Panc1 (cell line): ENCODE data around the gene CCM2. TPM values are rescaled to one million over a fixed set of nuclear protein-coding genes. Genes with fewer than 3 reads are reported as not detected.
A peak's percentile ranks its signal among the peaks of the same experiment; 100 is the strongest.

Source experiments
- ATAC-seq: fragments of 200-7000 bp; cut with Tn5 transposase; 2 replicates; pipeline ENCODE4 v1.9.1; 2020; ENCODE audit warnings: mild to moderate bottlenecking, moderate library complexity
- BruUV-seq: library from RNA; stranded (reverse); fragments of 400-500 nt; replicated peaks from 2 replicates; lab custom pipeline; 2021; lab: Mats Ljungman, UMichigan
- CTCF ChIA-PET: fragments of 300-600 bp; sonication (Branson Sonifier 250); formaldehyde crosslinking; loops from one replicate; lab custom pipeline; 2022; ENCODE audit warnings: antibody characterized with exemption; lab: Charles Lee
- POLR2A ChIA-PET: fragments of 300-600 bp; sonication (Branson Sonifier 250); formaldehyde crosslinking; loops from one replicate; lab custom pipeline; 2022; ENCODE audit warnings: antibody characterized with exemption; lab: Charles Lee
- DNase-seq: peaks from one replicate; pipeline ENCODE4 v3.0.0-alpha.2; 2010; ENCODE audit warnings: low read depth, low spot score
- H3K27ac ChIP-seq: 2 replicates; pipeline ENCODE4 v1.5.1; 2011; ENCODE audit warnings: mild to moderate bottlenecking, low read length, inconsistent platforms
- H3K27me3 ChIP-seq: fragments of 200-500 bp; sonication (Bioruptor generic); 2 replicates; pipeline ENCODE4 v1.6.0; 2014; ENCODE audit warnings: low read length, inconsistent platforms; ENCODE audit not compliant: control insufficient read depth, insufficient read depth
- H3K36me3 ChIP-seq: fragments of 200-500 bp; sonication (Bioruptor generic); 2 replicates; pipeline ENCODE4 v1.5.1; 2014; ENCODE audit warnings: inconsistent platforms, mild to moderate bottlenecking, low read length, moderate library complexity; ENCODE audit not compliant: control insufficient read depth, insufficient read depth
- H3K4me1 ChIP-seq: 2 replicates; pipeline ENCODE4 v1.5.1; 2011; ENCODE audit warnings: inconsistent platforms, mild to moderate bottlenecking, low read length, moderate library complexity; ENCODE audit not compliant: control insufficient read depth, insufficient read depth
- H3K4me3 ChIP-seq, 2 experiments: 2 replicates each; pipeline ENCODE4 v1.5.1; 2011 to 2012; ENCODE audit warnings: low read depth in 2 of 2, low read length in 2 of 2, mild to moderate bottlenecking in 2 of 2, inconsistent platforms in 1 of 2, moderate library complexity in 1 of 2
- H3K9me3 ChIP-seq: fragments of 200-500 bp; sonication (Bioruptor generic); 2 replicates; pipeline ENCODE4 v1.5.1; 2014; ENCODE audit warnings: low read depth, mild to moderate bottlenecking, inconsistent platforms, low read length, moderate library complexity; ENCODE audit not compliant: control insufficient read depth, insufficient read depth
- CTCF ChIP-seq: fragments of 450-650 bp; IDR thresholded peaks from 2 replicates; pipeline ENCODE4 v1.5.1; 2017; ENCODE audit warnings: mild to moderate bottlenecking
- POLR2AphosphoS5 ChIP-seq: IDR thresholded peaks from 2 replicates; pipeline ENCODE4 v1.6.1; 2012; ENCODE audit warnings: mild to moderate bottlenecking, low read depth, low read length, moderate library complexity
- SIN3A ChIP-seq: IDR thresholded peaks from 2 replicates; pipeline ENCODE4 v1.6.1; 2012; ENCODE audit warnings: low read depth, mild to moderate bottlenecking, low read length, moderate library complexity, borderline replicate concordance; ENCODE audit not compliant: insufficient read depth
- TCF7L2 ChIP-seq: IDR thresholded peaks from 2 replicates; pipeline ENCODE4 v1.6.1; 2011; ENCODE audit warnings: mild to moderate bottlenecking, low read depth, low read length, inconsistent platforms
- in situ Hi-C: cut with HindIII; loops from 2 replicates; pipeline ENCODE4 v1.10.0; 2016; ENCODE audit warnings: low sequenced_read_pairs, low pct_unique_long_range_greater_than_20kb
- intact Hi-C: fragments of 100-400 bp; cut with micrococcal nuclease; formaldehyde crosslinking; loops from one replicate; pipeline ENCODE4 v1.10.0; 2022; ENCODE audit not compliant: unreplicated experiment
- total RNA-seq: library from RNA; stranded (reverse); gene quantifications from one replicate; pipeline ENCODE4 v1.2.1, GENCODE V29; 2021; ENCODE audit not compliant: unreplicated experiment
- TF ChIP-seq, protein P1 (sequence below), 2 experiments: IDR thresholded peaks; 2 replicates each; pipeline ENCODE4 v1.6.1; 2011 to 2012; ENCODE audit warnings: low read depth in 2 of 2, control low read depth in 1 of 2, low read length in 1 of 2, mild to moderate bottlenecking in 1 of 2, moderate library complexity in 1 of 2; ENCODE audit not compliant: insufficient read depth in 1 of 2

Gene CCM2
- total RNA-seq, 1 experiment from 2014 or later = 97.1 TPM

DNA sequence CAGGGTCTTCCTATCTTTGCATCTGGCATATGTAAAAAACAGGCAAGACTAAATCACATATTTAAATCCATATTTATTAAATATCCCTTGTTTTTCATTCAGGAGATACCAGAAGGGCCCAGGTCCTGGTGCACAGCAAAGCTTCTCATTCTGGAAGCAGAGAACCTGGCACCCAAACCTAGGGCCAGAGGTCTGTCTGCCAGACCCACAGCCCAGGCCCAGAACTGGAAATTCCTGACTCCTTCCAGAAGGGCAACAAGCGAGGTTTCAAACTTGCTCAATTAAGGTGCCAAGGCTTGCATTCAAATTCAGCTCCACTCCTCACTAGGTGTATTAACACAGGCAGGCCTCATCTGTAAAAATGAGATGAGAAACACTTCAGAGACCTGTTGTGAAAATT is 17.0 kb upstream of the CCM2 start:
- intact Hi-C loops = no loop called here

DNA sequence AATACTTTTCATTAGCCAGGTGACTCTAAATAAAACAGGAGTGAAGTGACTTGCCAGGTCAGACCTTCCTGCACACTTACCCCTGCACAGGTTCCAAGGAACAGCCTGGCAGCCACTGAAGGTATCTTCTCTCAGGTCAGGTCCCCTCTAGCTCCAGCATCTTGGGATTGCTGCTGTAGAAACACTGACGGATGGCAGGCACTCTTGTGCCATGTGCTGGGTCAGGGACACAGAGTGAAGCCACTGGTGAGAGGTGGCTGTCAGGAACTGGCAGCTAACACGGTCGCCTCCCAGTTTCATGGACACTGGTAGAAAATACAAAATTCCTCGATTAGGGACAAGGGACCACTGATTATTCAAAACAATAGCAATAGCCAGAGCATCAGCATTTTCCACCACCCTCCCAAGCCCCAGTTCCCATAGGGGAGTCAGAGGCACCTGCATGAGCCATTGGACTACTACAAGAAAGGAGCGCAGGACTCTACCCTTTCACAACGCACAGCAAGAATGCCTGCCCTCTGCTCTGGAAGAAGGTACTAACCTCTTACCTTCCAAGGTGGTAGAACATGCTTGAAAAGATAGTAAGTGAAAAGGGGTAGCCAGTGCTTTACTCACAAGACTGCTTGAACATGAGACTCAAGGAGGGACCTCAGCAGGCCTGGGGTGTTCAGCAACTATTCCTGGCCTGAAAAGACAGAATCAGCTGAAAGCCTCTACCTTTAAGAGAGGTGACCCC is 16.1 kb upstream of the CCM2 start:
- ATAC-seq = no peak
- intact Hi-C loops (no loop called here), in situ Hi-C loops (no loop called here)
- Histone ChIP-seq H3K27ac (peak overlapping the region; percentile 96), H3K27me3 (no peaks in the 10 kb centered on the region), H3K9me3 (no peaks in the 10 kb centered on the region), H3K36me3 (peaks cover 35% of the 10 kb centered on the region), H3K4me1 (peaks cover 35% of the 10 kb centered on the region), H3K4me3 (peak overlapping the region; percentile 82 to 84; a peak in 3 of 4 replicates)
- TF ChIP-seq SIN3A (no peak), POLR2AphosphoS5 (no peak), CTCF (no peak)
- no peak for DNase-seq
- ChIA-PET POLR2A (interaction anchor here (0.6 kb wide), 1 partner anchor 178 kb away, joined by 13 read pairs; no protein-coding TSS in a partner anchor), CTCF (no interaction called here)
- no TSS peak for BruUV-seq

More for the DNA sequence above, 17.0 kb upstream of the CCM2 start:
- H3K4me3 ChIP-seq = no peak overlapping the region
- BruUV-seq = no TSS peak
- in situ Hi-C loops = no loop called here
- CTCF ChIA-PET = interaction anchor here (0.5 to 2.2 kb wide), 2 partner anchors 10 to 172 kb away, joined by 3 to 12 read pairs; no protein-coding TSS in a partner anchor
- TF ChIP-seq CTCF (no peak), TCF7L2 (no peak), POLR2AphosphoS5 (no peak), SIN3A (no peak)
- TF ChIP-seq, protein P1, sequence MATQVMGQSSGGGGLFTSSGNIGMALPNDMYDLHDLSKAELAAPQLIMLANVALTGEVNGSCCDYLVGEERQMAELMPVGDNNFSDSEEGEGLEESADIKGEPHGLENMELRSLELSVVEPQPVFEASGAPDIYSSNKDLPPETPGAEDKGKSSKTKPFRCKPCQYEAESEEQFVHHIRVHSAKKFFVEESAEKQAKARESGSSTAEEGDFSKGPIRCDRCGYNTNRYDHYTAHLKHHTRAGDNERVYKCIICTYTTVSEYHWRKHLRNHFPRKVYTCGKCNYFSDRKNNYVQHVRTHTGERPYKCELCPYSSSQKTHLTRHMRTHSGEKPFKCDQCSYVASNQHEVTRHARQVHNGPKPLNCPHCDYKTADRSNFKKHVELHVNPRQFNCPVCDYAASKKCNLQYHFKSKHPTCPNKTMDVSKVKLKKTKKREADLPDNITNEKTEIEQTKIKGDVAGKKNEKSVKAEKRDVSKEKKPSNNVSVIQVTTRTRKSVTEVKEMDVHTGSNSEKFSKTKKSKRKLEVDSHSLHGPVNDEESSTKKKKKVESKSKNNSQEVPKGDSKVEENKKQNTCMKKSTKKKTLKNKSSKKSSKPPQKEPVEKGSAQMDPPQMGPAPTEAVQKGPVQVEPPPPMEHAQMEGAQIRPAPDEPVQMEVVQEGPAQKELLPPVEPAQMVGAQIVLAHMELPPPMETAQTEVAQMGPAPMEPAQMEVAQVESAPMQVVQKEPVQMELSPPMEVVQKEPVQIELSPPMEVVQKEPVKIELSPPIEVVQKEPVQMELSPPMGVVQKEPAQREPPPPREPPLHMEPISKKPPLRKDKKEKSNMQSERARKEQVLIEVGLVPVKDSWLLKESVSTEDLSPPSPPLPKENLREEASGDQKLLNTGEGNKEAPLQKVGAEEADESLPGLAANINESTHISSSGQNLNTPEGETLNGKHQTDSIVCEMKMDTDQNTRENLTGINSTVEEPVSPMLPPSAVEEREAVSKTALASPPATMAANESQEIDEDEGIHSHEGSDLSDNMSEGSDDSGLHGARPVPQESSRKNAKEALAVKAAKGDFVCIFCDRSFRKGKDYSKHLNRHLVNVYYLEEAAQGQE (IDR thresholded peaks at IDR 0.05; ENCODE audit: insufficient read depth in 1 of 2, low read depth in 2 of 2, low read length in 1 of 2) = no peak
- POLR2A ChIA-PET = interaction anchor here (1.2 kb wide), 1 partner anchor 18 kb away, joined by 4 read pairs; no protein-coding TSS in a partner anchor
- peaks cover 35% of the 10 kb centered on the region for H3K4me1 ChIP-seq
- no peak overlapping the region for H3K27ac ChIP-seq
- ATAC-seq = no peak
- H3K36me3 ChIP-seq = peaks cover 35% of the 10 kb centered on the region
- no peaks in the 10 kb centered on the region for H3K9me3 ChIP-seq
- no peaks in the 10 kb centered on the region for H3K27me3 ChIP-seq
- no peak for DNase-seq
